Measurements from ENCODE around the gene NCAPG2.

NCAPG2 gene

GRCh38 chr7:158704524-158705233 is at the start of gene NCAPG2:
NCAPG2 (minus strand) TSS chr7:158704804; CDS start chr7:158701899, 2,905 bp downstream.
- no peak for TF ChIP-seq CTCF (IDR thresholded peaks at IDR 0.05; ENCODE audit: low read depth, low read length)
- peak within 1 kb of the TSS; percentile 90 for H3K4me3 ChIP-seq (ENCODE audit: low read depth, low read length)

DNA sequence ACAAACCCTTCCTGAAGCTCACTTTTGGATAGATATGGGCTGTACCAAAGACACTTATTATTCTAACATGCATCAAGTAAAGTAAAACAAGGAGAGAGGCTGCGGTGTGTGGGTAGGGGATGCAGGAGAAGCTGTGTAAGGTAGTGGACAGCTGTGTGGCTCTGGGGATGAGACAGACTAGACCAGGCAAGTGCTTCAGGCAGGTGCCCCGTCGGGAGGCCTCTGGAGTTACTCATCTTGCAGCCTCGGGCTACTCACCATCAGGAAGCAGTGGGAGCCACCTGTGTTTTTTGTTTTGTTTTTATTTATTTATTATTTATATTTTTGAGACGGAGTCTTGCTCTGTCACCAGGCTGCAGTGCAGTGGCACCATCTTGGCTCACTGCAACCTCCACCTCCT is 49.3 kb upstream of the NCAPG2 start:
- no peak for TF ChIP-seq CTCF (IDR thresholded peaks at IDR 0.05; ENCODE audit: low read depth, low read length)
- H3K4me3 ChIP-seq (ENCODE audit: low read depth, low read length) = no peak overlapping the region

GRCh38 chr7:158751751-158752150 is 47.1 kb upstream of the NCAPG2 start:
- no peak for TF ChIP-seq CTCF (IDR thresholded peaks at IDR 0.05; ENCODE audit: low read depth, low read length)
- no peak overlapping the region for H3K4me3 ChIP-seq (ENCODE audit: low read depth, low read length)

DNA sequence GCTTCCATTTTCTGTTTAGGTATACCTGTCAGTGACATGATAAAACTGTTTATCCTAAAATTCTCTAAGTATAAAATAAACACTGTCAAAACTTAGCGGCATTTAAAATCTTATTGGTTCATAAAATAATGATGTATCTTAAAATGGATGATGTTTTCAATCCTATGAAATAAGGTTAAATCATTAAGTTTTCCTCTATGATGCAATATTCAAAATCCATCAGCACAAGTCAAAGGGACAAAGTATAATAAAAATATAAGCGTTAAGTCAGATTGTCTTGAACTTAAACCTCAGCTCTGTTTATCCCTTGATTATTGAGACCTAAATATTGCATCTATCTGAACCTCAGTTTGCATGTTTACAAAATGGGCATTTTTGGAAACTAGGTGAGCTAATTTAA is 46.6 kb upstream of the NCAPG2 start:
- TF ChIP-seq CTCF (IDR thresholded peaks at IDR 0.05; ENCODE audit: low read depth, low read length) = no peak
- H3K4me3 ChIP-seq (ENCODE audit: low read depth, low read length) = no peak overlapping the region

DNA sequence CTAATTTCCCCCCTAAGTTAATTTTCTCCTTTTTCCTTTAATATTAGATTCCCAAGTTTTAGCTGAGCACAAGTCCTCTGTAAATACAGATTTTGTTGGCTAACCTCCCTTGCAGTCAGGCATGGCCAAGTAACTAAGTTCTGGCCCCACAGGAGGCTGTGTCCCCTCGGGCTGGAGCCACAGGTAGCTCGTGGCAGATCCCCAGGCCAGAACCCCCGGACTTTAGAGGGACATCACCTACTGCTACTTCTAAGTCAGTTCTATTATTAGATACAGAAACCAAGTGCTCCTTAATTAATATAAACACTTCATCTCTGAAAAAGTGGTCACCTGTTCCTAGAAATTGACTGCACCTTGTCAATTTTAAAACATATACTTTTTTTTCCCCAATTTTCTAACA is 46.1 kb upstream of the NCAPG2 start:
- no peak for TF ChIP-seq CTCF (IDR thresholded peaks at IDR 0.05; ENCODE audit: low read depth, low read length)
- no peak overlapping the region for H3K4me3 ChIP-seq (ENCODE audit: low read depth, low read length)

- TF ChIP-seq CTCF (IDR thresholded peaks at IDR 0.05; ENCODE audit: low read depth, low read length) = no peak
These were observed 44.8 kb upstream of the NCAPG2 start for GRCh38 chr7:158749396-158749795.

DNA sequence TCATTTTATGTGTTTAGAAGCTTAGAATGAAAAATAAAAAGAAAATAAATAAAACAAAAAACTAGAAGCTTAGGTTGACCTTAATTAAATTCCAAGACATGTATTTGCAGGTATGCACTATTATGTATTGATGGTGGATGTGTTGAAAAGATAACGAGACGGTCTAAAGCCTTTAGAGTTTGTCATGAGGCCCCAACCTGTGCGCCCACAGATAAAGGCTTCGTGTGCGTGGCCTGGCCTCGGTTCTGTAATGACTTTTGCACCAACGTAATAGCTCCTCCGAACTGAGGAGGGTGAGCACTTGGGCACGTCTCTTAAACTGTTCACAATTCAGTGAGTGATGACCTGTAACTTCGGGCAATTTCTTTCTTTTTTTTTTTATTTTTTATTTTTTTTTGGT is 43.7 kb upstream of the NCAPG2 start:
- no peak overlapping the region for H3K4me3 ChIP-seq (ENCODE audit: low read depth, low read length)
- TF ChIP-seq CTCF (IDR thresholded peaks at IDR 0.05; ENCODE audit: low read depth, low read length) = no peak

More at GRCh38 chr7:158749396-158749795, 44.8 kb upstream of the NCAPG2 start:
- no peak overlapping the region for H3K4me3 ChIP-seq (ENCODE audit: low read depth, low read length)

All from WI38 (cell line).